A549 (cell line): ENCODE data around the gene UBE3C. TPM values are rescaled to one million over a fixed set of nuclear protein-coding genes. Genes with fewer than 3 reads are reported as not detected.
A peak's percentile ranks its signal among the peaks of the same experiment; 100 is the strongest.

Experiments used
- ATAC-seq, 2 experiments: fragments of 200-7000 bp in 1 of 2; fragments of >200 bp in 1 of 2; cut with Nextera tagmentation in 1 of 2; cut with Tn5 transposase in 1 of 2; 3 replicates each; pipeline versions ENCODE4 v1.8.0 to v1.9.1; 2018 to 2020; ENCODE audit warnings: mild to moderate bottlenecking in 1 of 2, moderate library complexity in 1 of 2
- CTCF ChIA-PET: fragments of 300-600 bp; sonication (Branson Sonifier 250); formaldehyde crosslinking; extraction: SDS; loops from one replicate; lab custom pipeline; 2021; ENCODE audit warnings: antibody characterized with exemption, inconsistent platforms; lab: Yijun Ruan, JAX
- POLR2A ChIA-PET: fragments of 350-600 bp; formaldehyde crosslinking; extraction: SDS; loops from one replicate; lab custom pipeline; 2021; ENCODE audit warnings: antibody characterized with exemption, inconsistent platforms; lab: Yijun Ruan, JAX
- DNase-seq, 2 experiments: peaks; one replicate each; pipeline versions ENCODE4 v3.0.0 to v3.0.0-alpha.2; 2011 to 2016; ENCODE audit warnings: low read depth in 1 of 2, low spot score in 1 of 2
- FAIRE-seq: peaks from 2 replicates; lab custom pipeline; 2011; peaks lifted over from hg19 to GRCh38; lab: Jason Lieb, UNC
- H3K27ac ChIP-seq, 2 experiments: fragments of >200 bp; sonication (Bioruptor Twin); formaldehyde crosslinking; 3 replicates each; pipeline ENCODE4 v1.5.1; 2016 to 2017
- H3K4me1 ChIP-seq: fragments of >200 bp; sonication (Bioruptor Twin); formaldehyde crosslinking; 3 replicates; pipeline ENCODE4 v1.6.1; 2016
- H3K4me2 ChIP-seq: fragments of >200 bp; sonication (Bioruptor Twin); formaldehyde crosslinking; 3 replicates; pipeline ENCODE4 v1.6.1; 2016
- H3K4me3 ChIP-seq: fragments of >200 bp; sonication (Bioruptor Twin); formaldehyde crosslinking; 3 replicates; pipeline ENCODE4 v1.5.1; 2016
- H3K9me3 ChIP-seq: fragments of >200 bp; sonication (Bioruptor Twin); formaldehyde crosslinking; 3 replicates; pipeline ENCODE4 v1.6.1; 2016
- BHLHE40 ChIP-seq: IDR thresholded peaks from 2 replicates; pipeline ENCODE4 v1.6.1; 2012; ENCODE audit warnings: low read depth, low read length, inconsistent platforms
- CEBPB ChIP-seq, 2 experiments: fragments of >200 bp in 1 of 2; sonication (Bioruptor Twin) in 1 of 2; formaldehyde crosslinking in 1 of 2; IDR thresholded peaks; 2 replicates each; pipeline ENCODE4 v1.6.1; 2012 to 2016
- CHD2 ChIP-seq: fragments of 150-350 bp; IDR thresholded peaks from 2 replicates; pipeline ENCODE4 v1.6.1; 2014; ENCODE audit warnings: low read length; ENCODE audit not compliant: partially characterized antibody
- CTCF ChIP-seq: fragments of >200 bp; sonication (Bioruptor Twin); formaldehyde crosslinking; IDR thresholded peaks from 3 replicates; pipeline ENCODE4 v1.5.1; 2016
- EHF ChIP-seq: fragments of 250-450 bp; sonication (Bioruptor Pico); IDR thresholded peaks from 2 replicates; pipeline ENCODE4 v1.5.0; 2020; ENCODE audit warnings: mild to moderate bottlenecking
- EHMT2 ChIP-seq: fragments of 200-600 bp; sonication (generic); IDR thresholded peaks from 2 replicates; pipeline ENCODE4 v1.6.1; 2016; ENCODE audit warnings: antibody characterized with exemption, low read depth, mild to moderate bottlenecking, moderate library complexity
- FOSL2 ChIP-seq, 2 experiments: fragments of 450-650 bp in 1 of 2; fragments of >200 bp in 1 of 2; sonication (Bioruptor Twin) in 1 of 2; formaldehyde crosslinking; IDR thresholded peaks; 2 replicates each; pipeline versions ENCODE4 v1.5.0 to v1.6.1; 2016 to 2020; ENCODE audit warnings: mild to moderate bottlenecking in 1 of 2, moderate library complexity in 1 of 2
- HDAC2 ChIP-seq: fragments of 200-600 bp; sonication (generic); IDR thresholded peaks from 2 replicates; pipeline ENCODE4 v1.6.1; 2016
- HEYL ChIP-seq: fragments of 250-450 bp; sonication (Bioruptor Pico); IDR thresholded peaks from 2 replicates; pipeline ENCODE4 v1.8.0; 2021; ENCODE audit warnings: mild to moderate bottlenecking, moderate library complexity
- KDM1A ChIP-seq: fragments of 200-600 bp; sonication (generic); IDR thresholded peaks from 2 replicates; pipeline ENCODE4 v1.6.1; 2016; ENCODE audit warnings: low read depth, mild to moderate bottlenecking
- MAZ ChIP-seq: fragments of 150-350 bp; IDR thresholded peaks from 2 replicates; pipeline ENCODE4 v1.6.1; 2014; ENCODE audit warnings: antibody characterized with exemption, low read depth, low read length, borderline replicate concordance
- NFE2L2 ChIP-seq: fragments of 150-350 bp; conservative IDR thresholded peaks from 2 replicates; pipeline ENCODE4 v1.6.1; 2014; ENCODE audit warnings: low read length
- PHF8 ChIP-seq: fragments of 200-600 bp; sonication (generic); IDR thresholded peaks from 2 replicates; pipeline ENCODE4 v1.6.1; 2016; ENCODE audit warnings: low read depth, mild to moderate bottlenecking, antibody characterized with exemption, moderate library complexity, borderline replicate concordance
- POLR2A ChIP-seq: IDR thresholded peaks from 2 replicates; pipeline ENCODE4 v1.6.1; 2012; ENCODE audit warnings: mild to moderate bottlenecking, low read length
- POLR2AphosphoS2 ChIP-seq: conservative IDR thresholded peaks from 2 replicates; pipeline ENCODE4 v1.6.1; 2012; ENCODE audit warnings: low read length, improper control_type of control experiment, inconsistent platforms
- RARB ChIP-seq: fragments of 250-450 bp; sonication (Bioruptor Pico); IDR thresholded peaks from 2 replicates; pipeline ENCODE4 v1.8.0; 2021; ENCODE audit warnings: mild to moderate bottlenecking, moderate library complexity
- RNF2 ChIP-seq: fragments of 200-600 bp; sonication (generic); IDR thresholded peaks from 2 replicates; pipeline ENCODE4 v1.6.1; 2016; ENCODE audit warnings: low read depth, mild to moderate bottlenecking, antibody characterized with exemption, moderate library complexity, borderline replicate concordance
- SMC3 ChIP-seq: fragments of >200 bp; sonication (Bioruptor Twin); formaldehyde crosslinking; IDR thresholded peaks from 3 replicates; pipeline ENCODE4 v1.6.1; 2018; ENCODE audit warnings: inconsistent platforms
- TFCP2L1 ChIP-seq: fragments of 250-450 bp; sonication (Bioruptor Pico); IDR thresholded peaks from 2 replicates; pipeline ENCODE4 v1.5.0; 2021; ENCODE audit warnings: mild to moderate bottlenecking
- TP53 ChIP-seq: fragments of 250-450 bp; sonication (Bioruptor Pico); IDR thresholded peaks from 2 replicates; pipeline ENCODE4 v1.5.0; 2021; ENCODE audit warnings: mild to moderate bottlenecking, moderate library complexity
- ZC3H11A ChIP-seq: fragments of 450-650 bp; IDR thresholded peaks from 2 replicates; pipeline ENCODE4 v1.6.1; 2014; ENCODE audit warnings: antibody characterized with exemption, mild to moderate bottlenecking
- ZNF302 ChIP-seq: fragments of 250-450 bp; sonication (Bioruptor Pico); IDR thresholded peaks from 2 replicates; pipeline ENCODE4 v1.9.0; 2021; ENCODE audit warnings: inconsistent platforms, mild to moderate bottlenecking, moderate library complexity
- ZSCAN20 ChIP-seq: fragments of 250-450 bp; sonication (Bioruptor Pico); IDR thresholded peaks from 2 replicates; pipeline ENCODE4 v1.8.0; 2022; ENCODE audit warnings: mild to moderate bottlenecking, moderate library complexity
- WGBS: methylation state at CpG from one replicate; pipeline ENCODE4 v1.1.6; 2017; ENCODE audit errors: missing lambda C conversion rate; 5-methylcytosine and 5-hydroxymethylcytosine counted together
- polyA plus RNA-seq, 4 experiments: library from polyadenylated mRNA; depleted of rRNA in 3 of 4; stranded (reverse); fragments of >200 nt; fragmentation: RNase III in 1 of 4; extraction: RNeasy Plus Mini Kit Qiagen cat#74134 plus additional on column Dnase treatment in 1 of 4; gene quantifications; 2 replicates in 3 of 4; 3 replicates in 1 of 4; pipeline ENCODE4 v1.2.3, GENCODE V29; 2011 to 2017
- TF ChIP-seq, protein P1 (sequence below): fragments of 200-600 bp; sonication (generic); IDR thresholded peaks from 2 replicates; pipeline ENCODE4 v1.6.1; 2016; ENCODE audit warnings: antibody characterized with exemption, mild to moderate bottlenecking, moderate library complexity
- TF ChIP-seq, protein P2 (sequence below): fragments of 250-450 bp; sonication (Bioruptor Pico); IDR thresholded peaks from 2 replicates; pipeline ENCODE4 v1.5.0; 2020; ENCODE audit warnings: low read depth, mild to moderate bottlenecking, moderate library complexity

UBE3C gene
- polyA plus RNA-seq, 2 of the 4 experiments (the other 2 are of a cell fraction) = 52.1 to 73.2 TPM

DNA sequence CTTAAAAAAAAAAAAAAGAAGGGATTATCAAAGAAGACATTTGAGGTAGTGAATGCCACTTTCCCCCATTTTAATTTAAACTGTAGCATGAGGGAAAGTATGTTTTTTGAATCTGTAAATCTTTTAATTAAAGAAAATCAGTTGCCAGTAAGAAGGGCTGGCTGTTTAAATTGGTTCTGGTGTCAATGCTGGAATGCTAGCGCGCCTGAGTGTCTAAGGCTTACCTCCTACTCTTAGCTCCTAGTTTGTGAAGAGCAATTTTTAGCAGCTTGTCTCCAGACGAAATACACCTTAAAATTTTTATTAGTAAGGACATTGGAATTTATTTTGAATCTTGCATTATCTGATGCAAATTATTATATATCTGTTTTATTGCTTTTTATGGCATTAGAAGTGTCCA, 54.1 kb downstream of the UBE3C start:
- DNase-seq = no peak
- Histone ChIP-seq H3K4me3 (no peak overlapping the region), H3K4me1 (peaks cover 13% of the 10 kb centered on the region), H3K9me3 (no peaks in the 10 kb centered on the region), H3K27ac (no peak overlapping the region), H3K4me2 (no peak overlapping the region)
- POLR2A ChIA-PET = no interaction called here
- 73% methylated on average over 3 of the region's 3 CpGs for WGBS
- CTCF ChIA-PET = interaction anchor here (0.5 to 1.7 kb wide), 4 partner anchors 12 to 1323 kb away, joined by 3 to 5 read pairs (median 4); no protein-coding TSS in a partner anchor
- ATAC-seq = no peak
- no peak for FAIRE-seq
- no peak for TF ChIP-seq ZC3H11A
- no peak for TF ChIP-seq BHLHE40
- TF ChIP-seq TFCP2L1 = no peak
- TF ChIP-seq CTCF = no peak
- no peak for TF ChIP-seq TP53
- TF ChIP-seq POLR2A = no peak

DNA sequence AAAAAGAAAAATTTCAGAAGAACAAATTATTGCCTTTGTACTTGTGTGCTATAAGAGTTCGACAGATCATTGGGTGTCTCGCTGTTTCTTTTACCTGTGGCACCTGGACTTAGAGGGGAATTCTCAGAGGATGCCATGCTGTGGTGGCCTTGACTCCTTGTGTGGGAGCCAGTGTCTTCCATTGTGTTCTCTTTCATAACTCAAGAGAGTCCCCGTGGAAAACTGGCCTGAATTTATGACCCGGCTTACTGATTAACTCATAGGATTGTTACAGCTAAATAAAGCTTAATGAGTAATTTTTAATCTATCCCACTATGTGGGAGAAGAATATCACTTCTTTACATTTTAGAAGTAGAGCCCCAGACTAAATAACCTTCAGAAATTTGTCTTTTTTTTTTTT, 54.5 kb downstream of the UBE3C start:
- FAIRE-seq = no peak
- WGBS = 68% methylated on average over 4 of the region's 4 CpGs
- peaks cover 13% of the 10 kb centered on the region for H3K4me1 ChIP-seq
- no peak for ATAC-seq
- ChIA-PET POLR2A (no interaction called here), CTCF (interaction anchor here (0.6 to 0.9 kb wide), 2 partner anchors 15 to 273 kb away, joined by 3 to 4 read pairs; no protein-coding TSS in a partner anchor)
- no peak overlapping the region for H3K4me3 ChIP-seq
- DNase-seq = no peak
- no peak overlapping the region for H3K27ac ChIP-seq
- no peaks in the 10 kb centered on the region for H3K9me3 ChIP-seq
- TF ChIP-seq EHF (CRISPR knock-in tag) (no peak), EHMT2 (no peak), MAZ (no peak), HEYL (no peak), POLR2AphosphoS2 (no peak), SMC3 (no peak), NFE2L2 (no peak), FOSL2 (IDR thresholded peaks at IDR 0.05) (no peak), FOSL2 (CRISPR knock-in tag; IDR thresholded peaks at IDR 0.05) (no peak), CEBPB (IDR thresholded peaks at IDR 0.05) (no peak), PHF8 (no peak), HDAC2 (no peak), ZNF302 (no peak), RARB (CRISPR knock-in tag) (no peak), RNF2 (no peak), POLR2A (no peak), KDM1A (no peak), ZSCAN20 (CRISPR knock-in tag) (no peak), CHD2 (no peak)
- TF ChIP-seq, protein P1, sequence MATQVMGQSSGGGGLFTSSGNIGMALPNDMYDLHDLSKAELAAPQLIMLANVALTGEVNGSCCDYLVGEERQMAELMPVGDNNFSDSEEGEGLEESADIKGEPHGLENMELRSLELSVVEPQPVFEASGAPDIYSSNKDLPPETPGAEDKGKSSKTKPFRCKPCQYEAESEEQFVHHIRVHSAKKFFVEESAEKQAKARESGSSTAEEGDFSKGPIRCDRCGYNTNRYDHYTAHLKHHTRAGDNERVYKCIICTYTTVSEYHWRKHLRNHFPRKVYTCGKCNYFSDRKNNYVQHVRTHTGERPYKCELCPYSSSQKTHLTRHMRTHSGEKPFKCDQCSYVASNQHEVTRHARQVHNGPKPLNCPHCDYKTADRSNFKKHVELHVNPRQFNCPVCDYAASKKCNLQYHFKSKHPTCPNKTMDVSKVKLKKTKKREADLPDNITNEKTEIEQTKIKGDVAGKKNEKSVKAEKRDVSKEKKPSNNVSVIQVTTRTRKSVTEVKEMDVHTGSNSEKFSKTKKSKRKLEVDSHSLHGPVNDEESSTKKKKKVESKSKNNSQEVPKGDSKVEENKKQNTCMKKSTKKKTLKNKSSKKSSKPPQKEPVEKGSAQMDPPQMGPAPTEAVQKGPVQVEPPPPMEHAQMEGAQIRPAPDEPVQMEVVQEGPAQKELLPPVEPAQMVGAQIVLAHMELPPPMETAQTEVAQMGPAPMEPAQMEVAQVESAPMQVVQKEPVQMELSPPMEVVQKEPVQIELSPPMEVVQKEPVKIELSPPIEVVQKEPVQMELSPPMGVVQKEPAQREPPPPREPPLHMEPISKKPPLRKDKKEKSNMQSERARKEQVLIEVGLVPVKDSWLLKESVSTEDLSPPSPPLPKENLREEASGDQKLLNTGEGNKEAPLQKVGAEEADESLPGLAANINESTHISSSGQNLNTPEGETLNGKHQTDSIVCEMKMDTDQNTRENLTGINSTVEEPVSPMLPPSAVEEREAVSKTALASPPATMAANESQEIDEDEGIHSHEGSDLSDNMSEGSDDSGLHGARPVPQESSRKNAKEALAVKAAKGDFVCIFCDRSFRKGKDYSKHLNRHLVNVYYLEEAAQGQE = no peak
- TF ChIP-seq, protein P2, sequence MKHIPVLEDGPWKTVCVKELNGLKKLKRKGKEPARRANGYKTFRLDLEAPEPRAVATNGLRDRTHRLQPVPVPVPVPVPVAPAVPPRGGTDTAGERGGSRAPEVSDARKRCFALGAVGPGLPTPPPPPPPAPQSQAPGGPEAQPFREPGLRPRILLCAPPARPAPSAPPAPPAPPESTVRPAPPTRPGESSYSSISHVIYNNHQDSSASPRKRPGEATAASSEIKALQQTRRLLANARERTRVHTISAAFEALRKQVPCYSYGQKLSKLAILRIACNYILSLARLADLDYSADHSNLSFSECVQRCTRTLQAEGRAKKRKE = no peak
- H3K4me2 ChIP-seq = 0 out of 3 replicates have a peak overlapping the region, but pooled peaks have one; percentile 9
